A549 (cell line): ENCODE measurements around the gene ACAD10.

Experiments
- CBX2 ChIP-seq: fragments of 200-600 bp; sonication (generic); IDR thresholded peaks from 2 replicates; pipeline ENCODE4 v1.6.1; 2016; ENCODE audit warnings: low read depth, mild to moderate bottlenecking, borderline replicate concordance
- CHD2 ChIP-seq: fragments of 150-350 bp; IDR thresholded peaks from 2 replicates; pipeline ENCODE4 v1.6.1; 2014; ENCODE audit warnings: low read length; ENCODE audit not compliant: partially characterized antibody
- CTCF ChIP-seq: fragments of >200 bp; sonication (Bioruptor Twin); formaldehyde crosslinking; IDR thresholded peaks from 3 replicates; pipeline ENCODE4 v1.5.1; 2016
- MAFK ChIP-seq: fragments of 450-650 bp; IDR thresholded peaks from 2 replicates; pipeline ENCODE4 v1.6.1; 2014; ENCODE audit not compliant: partially characterized antibody
- POLR2A ChIP-seq: IDR thresholded peaks from 2 replicates; pipeline ENCODE4 v1.6.1; 2012; ENCODE audit warnings: mild to moderate bottlenecking, low read length

GRCh38 chr12:111777345-111778045 is 91.6 kb downstream of the ACAD10 start:
- TF ChIP-seq MAFK, result no peak
- no peak for TF ChIP-seq POLR2A
- TF ChIP-seq CBX2, result no peak
- TF ChIP-seq CHD2, result no peak
- TF ChIP-seq CTCF, result no peak
